CD14-positive monocyte (primary cell): ENCODE measurements around the gene SLC50A1. TPM values are rescaled to one million over a fixed set of nuclear protein-coding genes. Genes with fewer than 3 reads are reported as not detected.

Experiments used
- DNase-seq, 3 donors: peaks; one replicate each; pipeline ENCODE4 v3.0.0-alpha.2; 2011 to 2022
- H2AFZ ChIP-seq: 2 replicates; pipeline ENCODE4 v1.6.0; 2012; ENCODE audit warnings: mild to moderate bottlenecking, low read depth, low read length, inconsistent platforms; ENCODE audit not compliant: insufficient read depth, poor library complexity, severe bottlenecking
- H3K27ac ChIP-seq, 2 donors: 1 replicate in 1 of 2; 2 replicates in 1 of 2; pipeline ENCODE4 v1.5.1; 2012 to 2013; ENCODE audit warnings: low read length in 2 of 2, control low read depth in 1 of 2, inconsistent platforms in 1 of 2, low read depth in 1 of 2, mild to moderate bottlenecking in 1 of 2
- H3K27me3 ChIP-seq, 2 donors: one replicate each; pipeline versions ENCODE4 v1.6.0 to v1.6.1; 2011 to 2013; ENCODE audit warnings: low read length in 2 of 2; ENCODE audit not compliant: control insufficient read depth in 2 of 2, insufficient read depth in 2 of 2
- H3K36me3 ChIP-seq, 2 donors: replicated peaks in 1 of 2; 1 replicate in 1 of 2; 2 replicates in 1 of 2; pipeline versions ENCODE4 v1.5.1 to v1.6.1; 2012 to 2013; ENCODE audit warnings: low read length in 2 of 2, control low read depth in 1 of 2, inconsistent platforms in 1 of 2, mild to moderate bottlenecking in 1 of 2; ENCODE audit not compliant: insufficient read depth in 2 of 2, control insufficient read depth in 1 of 2
- H3K4me1 ChIP-seq, 2 donors: 1 replicate in 1 of 2; 2 replicates in 1 of 2; pipeline versions ENCODE4 v1.5.1 to v1.6.1; 2012 to 2013; ENCODE audit warnings: low read length in 2 of 2, control low read depth in 1 of 2, inconsistent platforms in 1 of 2, mild to moderate bottlenecking in 1 of 2, moderate library complexity in 1 of 2; ENCODE audit not compliant: insufficient read depth in 2 of 2, control insufficient read depth in 1 of 2
- H3K4me2 ChIP-seq: replicated peaks from 2 replicates; pipeline ENCODE3; 2012; ENCODE audit warnings: low read length, moderate library complexity, mild to moderate bottlenecking; ENCODE audit not compliant: poor library complexity, severe bottlenecking; ENCODE audit errors: extremely low read depth
- H3K4me3 ChIP-seq, 3 experiments: fragments of 200-600 bp in 1 of 3; sonication (generic) in 1 of 3; replicated peaks in 1 of 3; 1 replicate in 2 of 3; 2 replicates in 1 of 3; pipeline ENCODE4 v1.5.1; 2011 to 2013; ENCODE audit warnings: low read length in 3 of 3, mild to moderate bottlenecking in 3 of 3, control low read depth in 2 of 3, low read depth in 2 of 3, inconsistent platforms in 1 of 3, moderate library complexity in 1 of 3
- H3K79me2 ChIP-seq: 2 replicates; pipeline ENCODE4 v1.6.0; 2012; ENCODE audit warnings: mild to moderate bottlenecking, control low read depth, inconsistent platforms, low read length, moderate library complexity; ENCODE audit not compliant: insufficient read depth
- H3K9ac ChIP-seq: 2 replicates; pipeline ENCODE4 v1.6.0; 2017; ENCODE audit warnings: low read length, mild to moderate bottlenecking; ENCODE audit not compliant: insufficient read depth, poor library complexity, severe bottlenecking
- H3K9me3 ChIP-seq, 2 donors: replicated peaks in 1 of 2; 1 replicate in 1 of 2; 2 replicates in 1 of 2; pipeline versions ENCODE4 v1.5.1 to v1.6.1; 2012 to 2013; ENCODE audit warnings: low read length in 2 of 2, control low read depth in 1 of 2; ENCODE audit not compliant: control insufficient read depth in 1 of 2, insufficient read depth in 1 of 2
- H4K20me1 ChIP-seq: 2 replicates; pipeline ENCODE4 v1.6.0; 2012; ENCODE audit warnings: mild to moderate bottlenecking, low read length, control low read depth, moderate library complexity; ENCODE audit not compliant: insufficient read depth
- H3K27ac Mint-ChIP-seq, 7 donors: one replicate each; pipeline ENCODE4 v1.8.0; 2020; ENCODE audit warnings: mild to moderate bottlenecking in 7 of 7, mixed read lengths in 7 of 7, moderate library complexity in 6 of 7, inconsistent platforms in 2 of 7
- H3K27me3 Mint-ChIP-seq, 3 donors: one replicate each; pipeline ENCODE4 v1.8.0; 2021 to 2022; ENCODE audit warnings: low read depth in 3 of 3, mild to moderate bottlenecking in 3 of 3, mixed read lengths in 3 of 3, moderate library complexity in 3 of 3, inconsistent platforms in 1 of 3
- H3K36me3 Mint-ChIP-seq, 2 donors: one replicate each; pipeline ENCODE4 v1.8.0; 2020; ENCODE audit warnings: mixed read lengths in 2 of 2, inconsistent platforms in 1 of 2, mild to moderate bottlenecking in 1 of 2
- H3K4me1 Mint-ChIP-seq: one replicate; pipeline ENCODE4 v1.8.0; 2020; ENCODE audit warnings: mild to moderate bottlenecking, mixed read lengths
- H3K4me3 Mint-ChIP-seq, 2 donors: one replicate each; pipeline ENCODE4 v1.8.0; 2020; ENCODE audit warnings: mild to moderate bottlenecking in 2 of 2, mixed read lengths in 2 of 2, moderate library complexity in 1 of 2
- H3K9me3 Mint-ChIP-seq, 7 donors: one replicate each; pipeline ENCODE4 v1.8.0; 2020 to 2022; ENCODE audit warnings: mixed read lengths in 7 of 7, mild to moderate bottlenecking in 6 of 7, moderate library complexity in 6 of 7, inconsistent platforms in 2 of 7
- WGBS: methylation state at CpG from one replicate; pipeline ENCODE4 v1.1.5; 2013; ENCODE audit warnings: missing lambda C conversion rate; ENCODE audit not compliant: insufficient coverage; 5-methylcytosine and 5-hydroxymethylcytosine counted together
- intact Hi-C, 2 donors: fragments of 100-400 bp; cut with micrococcal nuclease; formaldehyde crosslinking; loops; one replicate each; pipeline versions ENCODE4 v1.15.0 to v1.15.1; 2023
- polyA plus RNA-seq, 3 donors: library from polyadenylated mRNA; depleted of rRNA in 1 of 3; unstranded in 2 of 3; stranded (reverse) in 1 of 3; fragments of 300-500 nt in 2 of 3; fragments of >200 nt in 1 of 3; fragmentation: Illumina TruSeq in 2 of 3; gene quantifications; 1 replicate in 2 of 3; 2 replicates in 1 of 3; pipeline ENCODE4 v1.2.3, GENCODE V29; 2012 to 2021
- TF ChIP-seq, protein P1 (sequence below): fragments of 200-600 bp; IDR thresholded peaks from one replicate; pipeline ENCODE4 v1.8.0; 2022; ENCODE audit warnings: antibody characterized with exemption, mild to moderate bottlenecking

SLC50A1 gene
- polyA plus RNA-seq, 3 donors, result 40.0 to 50.8 (median 49.4) TPM

GRCh38 chr1:155186794-155187455 is 51.3 kb downstream of the SLC50A1 start:
- Mint-ChIP-seq H3K9me3 (peaks cover 0 to 1% (median 0%) of the 10 kb centered on the region in 7 donors), H3K36me3 (peaks cover 0 to 3% of the 10 kb centered on the region in 2 donors), H3K27ac (no peak overlapping the region), H3K27me3 (peaks cover 4 to 16% (median 9%) of the 10 kb centered on the region in 3 donors), H3K4me1 (peaks cover 13% of the 10 kb centered on the region), H3K4me3 (no peak overlapping the region)
- no peaks in the 10 kb centered on the region for H3K27me3 ChIP-seq
- no peak overlapping the region for H3K9ac ChIP-seq
- intact Hi-C loops, result no loop called here
- peaks cover 16 to 17% of the 10 kb centered on the region in 2 donors for H3K4me1 ChIP-seq
- 83% methylated on average over 9 of the region's 14 CpGs for WGBS
- no peak overlapping the region for H3K27ac ChIP-seq
- no peak overlapping the region for H3K4me2 ChIP-seq
- DNase-seq, result no peak
- no peaks in the 10 kb centered on the region for H3K36me3 ChIP-seq
- no peaks in the 10 kb centered on the region for H3K79me2 ChIP-seq
- no peak overlapping the region for H3K4me3 ChIP-seq
- no peaks in the 10 kb centered on the region for H3K9me3 ChIP-seq
- no peaks in the 10 kb centered on the region for H4K20me1 ChIP-seq
- H2AFZ ChIP-seq, result no peak overlapping the region
- TF ChIP-seq, protein P1, sequence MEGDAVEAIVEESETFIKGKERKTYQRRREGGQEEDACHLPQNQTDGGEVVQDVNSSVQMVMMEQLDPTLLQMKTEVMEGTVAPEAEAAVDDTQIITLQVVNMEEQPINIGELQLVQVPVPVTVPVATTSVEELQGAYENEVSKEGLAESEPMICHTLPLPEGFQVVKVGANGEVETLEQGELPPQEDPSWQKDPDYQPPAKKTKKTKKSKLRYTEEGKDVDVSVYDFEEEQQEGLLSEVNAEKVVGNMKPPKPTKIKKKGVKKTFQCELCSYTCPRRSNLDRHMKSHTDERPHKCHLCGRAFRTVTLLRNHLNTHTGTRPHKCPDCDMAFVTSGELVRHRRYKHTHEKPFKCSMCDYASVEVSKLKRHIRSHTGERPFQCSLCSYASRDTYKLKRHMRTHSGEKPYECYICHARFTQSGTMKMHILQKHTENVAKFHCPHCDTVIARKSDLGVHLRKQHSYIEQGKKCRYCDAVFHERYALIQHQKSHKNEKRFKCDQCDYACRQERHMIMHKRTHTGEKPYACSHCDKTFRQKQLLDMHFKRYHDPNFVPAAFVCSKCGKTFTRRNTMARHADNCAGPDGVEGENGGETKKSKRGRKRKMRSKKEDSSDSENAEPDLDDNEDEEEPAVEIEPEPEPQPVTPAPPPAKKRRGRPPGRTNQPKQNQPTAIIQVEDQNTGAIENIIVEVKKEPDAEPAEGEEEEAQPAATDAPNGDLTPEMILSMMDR, result no peak

DNA sequence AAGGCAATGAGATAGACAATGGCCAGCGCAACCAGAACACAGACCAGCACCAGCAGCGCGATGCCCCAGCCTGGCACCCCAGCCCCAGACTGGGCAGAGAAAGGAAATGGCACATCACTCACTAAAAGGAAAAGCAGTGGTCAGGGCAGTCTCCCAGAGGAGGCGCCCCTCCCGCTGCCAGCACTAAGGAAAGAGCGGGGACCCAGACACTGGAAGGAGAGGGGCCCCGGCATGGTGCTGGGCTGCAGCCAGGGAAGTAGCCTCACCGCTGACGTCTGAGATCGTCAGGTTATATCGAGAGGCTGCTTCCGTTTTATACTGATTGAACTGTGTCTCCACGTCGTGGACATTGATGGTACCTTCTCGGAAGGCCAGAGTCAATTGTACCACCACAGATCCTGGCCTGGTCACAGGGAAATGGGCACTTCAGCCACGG is 51.8 kb downstream of the SLC50A1 start:
- H3K4me3 ChIP-seq, result no peak overlapping the region
- peaks cover 0 to 2% (median 0%) of the 10 kb centered on the region in 7 donors for H3K9me3 Mint-ChIP-seq
- no peaks in the 10 kb centered on the region for H3K27me3 ChIP-seq
- H3K27ac ChIP-seq, result no peak overlapping the region
- H3K4me3 Mint-ChIP-seq, result no peak overlapping the region
- TF ChIP-seq, protein P1, result no peak
- DNase-seq, result no peak
- no peak overlapping the region for H2AFZ ChIP-seq
- no peak overlapping the region for H3K9ac ChIP-seq
- H3K4me2 ChIP-seq, result no peak overlapping the region
- H3K36me3 Mint-ChIP-seq, result peaks cover 0 to 3% of the 10 kb centered on the region in 2 donors
- H3K27ac Mint-ChIP-seq, result no peak overlapping the region
- peaks cover 4 to 16% (median 8%) of the 10 kb centered on the region in 3 donors for H3K27me3 Mint-ChIP-seq
- no peaks in the 10 kb centered on the region for H4K20me1 ChIP-seq
- WGBS, result 80% methylated on average over 14 of the region's 16 CpGs
- peaks cover 18 to 20% of the 10 kb centered on the region in 2 donors for H3K4me1 ChIP-seq
- intact Hi-C loops, result no loop called here
- peaks cover 16% of the 10 kb centered on the region for H3K4me1 Mint-ChIP-seq
- H3K79me2 ChIP-seq, result no peaks in the 10 kb centered on the region
- H3K36me3 ChIP-seq, result no peaks in the 10 kb centered on the region
- no peaks in the 10 kb centered on the region for H3K9me3 ChIP-seq
